ENCODE results near the gene PIWIL1. TPM values are rescaled to one million over a fixed set of nuclear protein-coding genes. Genes with fewer than 3 reads are reported as not detected.

PIWIL1 gene
- total and polyA plus RNA-seq, 2 donors from 2014 or later: 0.15 to 0.31 TPM

DNA sequence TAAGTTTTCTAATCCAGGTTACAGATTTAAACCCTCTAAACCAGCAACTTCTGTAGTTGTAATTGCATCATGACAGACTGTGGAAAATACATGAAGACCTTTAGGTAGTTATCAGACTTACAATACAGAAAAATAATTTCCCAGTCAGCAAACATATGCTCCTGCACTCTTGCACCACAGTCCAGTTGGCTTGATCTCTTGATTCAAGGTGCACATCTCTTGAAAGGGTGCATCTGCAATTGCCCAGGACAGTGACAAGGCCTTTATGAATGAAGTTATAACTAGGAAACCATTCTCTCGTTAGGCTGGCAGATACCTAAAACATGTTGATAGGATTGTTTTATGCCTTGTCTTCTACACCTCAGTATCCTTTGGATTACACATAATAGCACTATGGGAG, 7.6 kb downstream of the PIWIL1 start:
- DNase-seq: no peak
- Histone ChIP-seq H3K36me3 (ENCODE audit: control insufficient read depth in 2 of 3, insufficient read depth in 3 of 3, low read length in 3 of 3) (no peaks in the 10 kb centered on the region), H3K9ac (ENCODE audit: low read length in 3 of 3) (no peak overlapping the region), H3K4me3 (ENCODE audit: low read length in 3 of 3) (no peak overlapping the region), H3K4me1 (ENCODE audit: control insufficient read depth in 2 of 3, insufficient read depth in 2 of 3, low read depth in 1 of 3, low read length in 3 of 3) (peaks cover 0 to 7% (median 0%) of the 10 kb centered on the region in 3 donors), H3K27ac (ENCODE audit: low read depth in 2 of 2, low read length in 2 of 2) (no peak overlapping the region), H3K27me3 (ENCODE audit: control insufficient read depth, insufficient read depth, low read length) (peaks cover under 1% of the 10 kb centered on the region), H3K9me3 (ENCODE audit: control insufficient read depth in 2 of 3, insufficient read depth in 1 of 3, low read length in 3 of 3) (peaks cover 0 to 7% (median 0%) of the 10 kb centered on the region in 3 donors)
- TF ChIP-seq, protein P1, sequence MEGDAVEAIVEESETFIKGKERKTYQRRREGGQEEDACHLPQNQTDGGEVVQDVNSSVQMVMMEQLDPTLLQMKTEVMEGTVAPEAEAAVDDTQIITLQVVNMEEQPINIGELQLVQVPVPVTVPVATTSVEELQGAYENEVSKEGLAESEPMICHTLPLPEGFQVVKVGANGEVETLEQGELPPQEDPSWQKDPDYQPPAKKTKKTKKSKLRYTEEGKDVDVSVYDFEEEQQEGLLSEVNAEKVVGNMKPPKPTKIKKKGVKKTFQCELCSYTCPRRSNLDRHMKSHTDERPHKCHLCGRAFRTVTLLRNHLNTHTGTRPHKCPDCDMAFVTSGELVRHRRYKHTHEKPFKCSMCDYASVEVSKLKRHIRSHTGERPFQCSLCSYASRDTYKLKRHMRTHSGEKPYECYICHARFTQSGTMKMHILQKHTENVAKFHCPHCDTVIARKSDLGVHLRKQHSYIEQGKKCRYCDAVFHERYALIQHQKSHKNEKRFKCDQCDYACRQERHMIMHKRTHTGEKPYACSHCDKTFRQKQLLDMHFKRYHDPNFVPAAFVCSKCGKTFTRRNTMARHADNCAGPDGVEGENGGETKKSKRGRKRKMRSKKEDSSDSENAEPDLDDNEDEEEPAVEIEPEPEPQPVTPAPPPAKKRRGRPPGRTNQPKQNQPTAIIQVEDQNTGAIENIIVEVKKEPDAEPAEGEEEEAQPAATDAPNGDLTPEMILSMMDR (IDR thresholded peaks at IDR 0.05; ENCODE audit: borderline replicate concordance, extremely low read depth, insufficient read depth): no peak
- no peak for FAIRE-seq
- intact Hi-C loops (cut with DNase I): no loop called here

DNA sequence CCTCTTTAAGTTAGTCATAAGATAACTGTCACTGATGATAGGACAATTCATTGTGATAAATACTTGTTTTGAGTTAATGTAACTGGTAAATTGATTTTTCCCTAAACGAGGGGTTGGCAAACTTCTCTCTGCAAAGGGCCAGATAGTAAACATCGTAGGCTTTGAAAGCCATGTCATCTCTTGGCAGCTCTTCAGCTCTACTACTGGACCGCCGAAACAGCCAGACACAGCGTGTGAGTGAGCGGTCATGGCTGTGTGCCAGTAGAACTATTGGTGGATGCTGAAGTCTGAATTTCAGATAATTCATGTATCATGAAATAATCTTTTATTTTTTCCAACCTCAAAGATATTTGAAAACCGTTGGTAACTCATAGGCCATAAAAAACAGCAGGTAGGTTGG, 9.9 kb downstream of the PIWIL1 start:
- FAIRE-seq (no peak), DNase-seq (no peak)
- Histone ChIP-seq H3K27me3 (ENCODE audit: control insufficient read depth, insufficient read depth, low read length) (no peaks in the 10 kb centered on the region), H3K4me3 (ENCODE audit: low read length in 3 of 3) (no peak overlapping the region), H3K9ac (ENCODE audit: low read length in 3 of 3) (no peak overlapping the region), H3K4me1 (ENCODE audit: control insufficient read depth in 2 of 3, insufficient read depth in 2 of 3, low read depth in 1 of 3, low read length in 3 of 3) (peaks cover 0 to 7% (median 0%) of the 10 kb centered on the region in 3 donors), H3K27ac (ENCODE audit: low read depth in 2 of 2, low read length in 2 of 2) (no peak overlapping the region), H3K9me3 (ENCODE audit: control insufficient read depth in 2 of 3, insufficient read depth in 1 of 3, low read length in 3 of 3) (no peaks in the 10 kb centered on the region), H3K36me3 (ENCODE audit: control insufficient read depth in 2 of 3, insufficient read depth in 3 of 3, low read length in 3 of 3) (no peaks in the 10 kb centered on the region)
- intact Hi-C loops (cut with DNase I): no loop called here
- TF ChIP-seq, protein P1 (IDR thresholded peaks at IDR 0.05; ENCODE audit: borderline replicate concordance, extremely low read depth, insufficient read depth): no peak

DNA sequence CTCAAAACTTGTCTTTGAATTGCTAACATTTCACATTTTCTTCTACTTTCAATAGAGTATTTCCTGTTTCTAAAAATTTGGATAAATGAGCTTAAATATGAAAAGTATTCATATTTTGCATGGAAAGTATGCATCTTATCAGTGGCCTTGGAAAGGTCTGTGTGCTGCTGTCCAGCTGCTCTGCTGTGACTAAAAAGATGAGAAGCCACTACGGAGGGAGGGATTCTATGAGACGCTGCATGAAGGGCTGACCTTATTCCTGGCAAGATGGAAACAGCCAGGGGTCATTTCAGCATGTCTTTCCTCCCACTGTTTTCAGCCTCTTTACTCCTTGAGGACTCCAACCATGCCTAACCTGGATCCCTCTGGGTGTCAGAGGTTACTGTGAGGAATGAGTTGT, 13.0 kb downstream of the PIWIL1 start:
- no peak for DNase-seq
- TF ChIP-seq, protein P1 (IDR thresholded peaks at IDR 0.05; ENCODE audit: borderline replicate concordance, extremely low read depth, insufficient read depth): no peak
- no peaks in the 10 kb centered on the region for H3K36me3 ChIP-seq (ENCODE audit: control insufficient read depth in 2 of 3, insufficient read depth in 3 of 3, low read length in 3 of 3)
- H3K9ac ChIP-seq (ENCODE audit: low read length in 3 of 3): no peak overlapping the region
- no peak overlapping the region for H3K4me3 ChIP-seq (ENCODE audit: low read length in 3 of 3)
- no peak for FAIRE-seq
- intact Hi-C loops (cut with DNase I): no loop called here
- H3K27me3 ChIP-seq (ENCODE audit: control insufficient read depth, insufficient read depth, low read length): no peaks in the 10 kb centered on the region
- no peaks in the 10 kb centered on the region for H3K9me3 ChIP-seq (ENCODE audit: control insufficient read depth in 2 of 3, insufficient read depth in 1 of 3, low read length in 3 of 3)
- H3K4me1 ChIP-seq (ENCODE audit: control insufficient read depth in 2 of 3, insufficient read depth in 2 of 3, low read depth in 1 of 3, low read length in 3 of 3): no peaks in the 10 kb centered on the region
- H3K27ac ChIP-seq (ENCODE audit: low read depth in 2 of 2, low read length in 2 of 2): no peak overlapping the region

- FAIRE-seq (no peak), DNase-seq (no peak)
- Histone ChIP-seq H3K27me3 (ENCODE audit: control insufficient read depth, insufficient read depth, low read length) (no peaks in the 10 kb centered on the region), H3K27ac (ENCODE audit: low read depth in 2 of 2, low read length in 2 of 2) (no peak overlapping the region), H3K4me1 (ENCODE audit: control insufficient read depth in 2 of 3, insufficient read depth in 2 of 3, low read depth in 1 of 3, low read length in 3 of 3) (no peaks in the 10 kb centered on the region), H3K9me3 (ENCODE audit: control insufficient read depth in 2 of 3, insufficient read depth in 1 of 3, low read length in 3 of 3) (no peaks in the 10 kb centered on the region), H3K36me3 (ENCODE audit: control insufficient read depth in 2 of 3, insufficient read depth in 3 of 3, low read length in 3 of 3) (no peaks in the 10 kb centered on the region), H3K4me3 (ENCODE audit: low read length in 3 of 3) (no peak overlapping the region), H3K9ac (ENCODE audit: low read length in 3 of 3) (no peak overlapping the region)
- TF ChIP-seq, protein P1 (IDR thresholded peaks at IDR 0.05; ENCODE audit: borderline replicate concordance, extremely low read depth, insufficient read depth): no peak
- intact Hi-C loops (cut with DNase I): no loop called here
Measured at GRCh38 chr12:130351326-130351725, 13.6 kb downstream of the PIWIL1 start.
